ENCODE results near the gene PRF1.
"Not testable (repeated sequence)": the region's sequence is repeated elsewhere in the genome, so short reads cannot be mapped to it uniquely, and the experiment has no call there.

Gene PRF1

DNA sequence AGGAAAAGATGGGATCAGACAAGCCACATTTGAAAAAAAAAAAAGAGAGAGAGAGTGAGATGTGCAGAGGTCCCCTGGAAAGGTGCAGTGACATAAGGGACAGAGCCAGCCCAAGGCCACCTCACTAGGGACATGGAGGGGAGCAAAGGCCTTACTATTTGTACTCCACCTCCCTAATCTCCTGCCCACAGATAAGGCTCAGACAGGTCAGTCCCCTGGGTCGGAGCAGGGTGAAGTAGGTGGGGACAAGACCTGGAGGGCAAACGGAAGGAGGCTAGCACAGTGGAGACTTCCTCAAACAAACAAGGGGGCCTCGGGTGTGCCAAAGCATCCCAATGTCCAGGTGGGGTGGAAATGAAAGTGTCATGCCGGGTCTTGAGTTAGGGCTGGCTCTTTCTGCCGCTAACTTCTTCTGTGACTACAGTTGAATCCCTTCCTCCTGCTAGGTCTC is 7.0 kb downstream of the PRF1 start:
- in situ Hi-C loops (cut with MboI; ENCODE audit: low sequenced_read_pairs), result no loop called here

- in situ Hi-C loops (cut with MboI; ENCODE audit: low sequenced_read_pairs), result no loop called here
These were observed 8.4 kb downstream of the PRF1 start for GRCh38 chr10:70594161-70594560.

GRCh38 chr10:70593513-70593890 is 9.0 kb downstream of the PRF1 start:
- in situ Hi-C loops (cut with MboI; ENCODE audit: low sequenced_read_pairs), result no loop called here

GRCh38 chr10:70592746-70593512 is 9.6 kb downstream of the PRF1 start:
- in situ Hi-C loops (cut with MboI; ENCODE audit: low sequenced_read_pairs), result no loop called here

- in situ Hi-C loops (cut with MboI; ENCODE audit: low sequenced_read_pairs), result no loop called here
These were observed 10.3 kb downstream of the PRF1 start for GRCh38 chr10:70592186-70592735.

GRCh38 chr10:70590655-70591416 is 11.7 kb downstream of the PRF1 start:
- in situ Hi-C loops (cut with MboI; ENCODE audit: low sequenced_read_pairs), result no loop called here

DNA sequence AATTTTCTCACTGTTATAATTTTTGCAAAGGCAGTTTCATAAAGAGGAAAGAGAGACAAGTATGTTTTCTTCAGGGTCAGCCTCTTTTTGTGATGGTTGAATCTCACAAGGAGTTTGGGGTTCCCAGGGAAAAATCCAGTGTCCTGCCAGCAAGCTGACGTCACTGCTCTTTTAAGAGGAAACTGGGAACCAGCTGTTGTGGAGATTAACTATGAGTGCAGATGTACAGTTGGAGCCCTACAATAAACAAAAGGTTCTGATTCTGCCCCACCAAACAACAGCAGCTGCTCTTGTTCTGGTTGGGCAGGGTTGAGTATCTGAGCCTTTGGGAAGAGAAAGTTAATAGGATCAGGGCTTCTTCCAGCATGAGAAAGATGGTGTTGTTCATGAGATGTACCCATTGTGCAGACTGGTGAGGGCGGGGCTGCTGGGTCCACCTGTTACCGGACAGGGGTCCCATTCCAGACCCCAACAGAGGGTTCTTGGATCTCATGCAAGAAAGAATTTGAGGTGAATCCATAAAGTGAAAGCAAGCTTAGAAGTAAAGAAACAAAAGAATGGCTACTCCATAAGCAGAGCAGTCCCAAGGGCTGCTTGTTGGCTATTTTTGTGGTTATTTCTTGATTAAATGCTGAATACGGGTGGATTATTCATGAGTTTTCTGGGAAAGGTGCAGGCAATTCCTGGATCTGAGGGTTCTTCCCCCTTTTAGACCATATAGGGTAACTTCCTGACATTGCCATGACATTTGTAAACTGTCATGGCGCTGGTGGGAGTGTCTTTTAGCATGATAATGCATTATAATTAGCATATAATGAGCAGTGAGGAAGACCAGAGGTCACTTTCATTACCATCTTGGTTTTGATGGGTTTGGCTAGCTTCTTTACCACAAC is 12.5 kb downstream of the PRF1 start:
- in situ Hi-C loops (cut with MboI; ENCODE audit: low sequenced_read_pairs), result no loop called here

GRCh38 chr10:70588859-70589570 is 13.5 kb downstream of the PRF1 start:
- in situ Hi-C loops (cut with MboI; ENCODE audit: low sequenced_read_pairs), result no loop called here

DNA sequence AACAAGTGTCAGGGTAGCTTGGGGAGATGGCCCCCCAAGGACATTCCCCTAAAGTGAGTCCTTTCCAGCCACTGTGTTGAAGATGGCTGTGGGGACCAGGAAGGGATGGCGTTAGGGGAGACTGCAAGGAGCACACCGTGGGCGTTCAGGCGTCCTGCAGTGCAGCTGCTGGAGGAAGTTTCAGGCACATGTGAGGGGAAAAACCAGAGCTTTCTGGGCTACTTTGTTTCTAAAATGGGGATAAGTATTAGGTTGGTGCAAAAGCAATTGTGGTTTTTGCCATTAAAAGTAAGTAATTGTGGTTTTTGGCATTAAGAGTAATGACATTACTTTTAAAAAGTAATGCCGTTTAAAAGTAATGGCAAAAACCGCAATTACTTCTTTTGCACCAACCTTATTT is 14.3 kb downstream of the PRF1 start:
- in situ Hi-C loops (cut with MboI; ENCODE audit: low sequenced_read_pairs), result no loop called here

- in situ Hi-C loops (cut with MboI; ENCODE audit: low sequenced_read_pairs), result no loop called here
These were observed 15.4 kb downstream of the PRF1 start for GRCh38 chr10:70587045-70587658.

DNA sequence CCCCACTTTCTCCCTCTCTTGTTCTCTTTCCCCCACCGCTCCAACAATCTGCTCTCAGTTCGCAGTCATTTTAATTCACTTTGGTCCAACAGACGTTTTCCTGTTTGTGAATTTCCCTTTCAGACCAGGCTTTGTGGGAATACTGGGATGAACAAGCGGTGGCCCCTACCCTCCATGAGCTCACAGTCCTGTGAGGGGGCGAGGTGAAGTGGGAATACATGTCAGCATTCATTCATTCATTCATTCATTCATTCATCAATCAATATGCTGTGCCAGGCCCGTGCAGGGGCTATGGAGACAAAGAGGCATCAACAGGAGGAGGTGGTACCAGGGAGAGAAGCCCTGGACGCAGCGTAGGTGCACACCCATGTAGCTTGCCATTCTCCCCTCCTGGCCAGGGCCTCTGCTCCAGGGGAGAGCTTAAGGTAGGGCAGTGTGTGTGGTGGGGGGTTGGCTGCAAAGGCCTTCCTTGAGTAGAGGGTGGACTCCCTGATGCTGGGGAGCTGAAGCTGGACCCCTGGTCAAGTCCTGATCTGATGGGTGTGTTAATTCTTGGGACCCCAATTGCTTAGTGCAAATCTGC is 16.1 kb downstream of the PRF1 start:
- in situ Hi-C loops (cut with MboI; ENCODE audit: low sequenced_read_pairs), result no loop called here

DNA sequence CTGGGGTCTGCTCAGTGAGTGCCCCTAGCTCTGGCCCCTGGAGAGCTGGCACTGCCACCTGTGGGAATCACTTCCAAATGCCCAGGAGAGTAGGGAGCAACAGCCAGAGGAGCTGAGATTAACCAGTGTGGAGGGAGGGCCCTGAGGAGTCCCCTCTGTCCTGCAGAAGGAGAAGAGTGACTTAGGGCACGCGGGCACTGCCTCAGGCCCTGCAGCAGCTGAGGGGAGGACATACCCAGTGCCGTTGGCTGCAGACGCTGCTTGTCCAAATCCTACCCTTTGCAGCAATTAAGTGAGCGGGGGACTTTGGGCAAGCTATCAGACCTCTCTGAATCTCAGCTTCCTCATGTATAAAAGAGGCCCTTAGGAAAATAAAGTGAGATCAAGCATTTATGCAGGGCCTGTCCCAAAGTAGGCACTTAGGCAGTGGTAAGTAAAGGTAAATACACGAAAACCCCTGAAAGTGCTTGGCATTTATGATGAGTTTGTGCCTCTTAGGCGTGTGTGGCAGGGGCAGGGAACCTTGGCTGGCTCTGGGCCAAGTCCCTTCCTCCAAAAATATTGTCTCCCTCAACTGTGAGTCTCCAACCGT is 16.9 kb downstream of the PRF1 start:
- in situ Hi-C loops (cut with MboI; ENCODE audit: low sequenced_read_pairs), result no loop called here

DNA sequence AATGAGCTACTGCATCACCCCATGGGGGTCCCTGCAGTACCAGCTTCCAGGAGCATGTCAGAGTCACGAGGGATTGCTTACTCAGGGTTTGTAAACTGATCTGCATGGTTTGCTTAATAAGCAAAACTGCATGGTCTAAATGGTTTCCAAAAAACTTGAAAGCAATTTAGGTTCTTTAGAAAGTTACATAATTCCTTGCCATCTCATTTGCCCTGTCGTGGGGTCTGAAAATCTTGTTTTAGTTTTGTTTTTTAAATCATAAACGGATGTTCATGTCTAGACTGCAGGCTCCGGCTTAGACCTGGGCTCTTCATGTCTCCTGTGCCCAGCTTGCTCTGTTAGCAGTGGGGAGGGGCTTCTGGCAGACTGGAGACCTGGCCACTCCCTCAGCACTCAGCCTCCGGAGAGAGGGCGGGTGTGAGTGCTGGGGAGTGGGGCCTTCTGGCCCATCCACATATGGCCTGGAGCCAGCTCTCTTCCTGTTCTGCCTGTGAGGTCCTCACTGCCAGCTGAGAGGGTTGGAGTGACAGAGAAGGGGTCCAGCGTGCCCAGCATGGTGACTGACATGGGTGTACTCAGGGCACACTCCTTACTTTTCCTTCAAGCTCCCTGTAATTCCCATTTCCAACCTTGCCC is 17.5 kb downstream of the PRF1 start:
- in situ Hi-C loops (cut with MboI; ENCODE audit: low sequenced_read_pairs), result no loop called here

DNA sequence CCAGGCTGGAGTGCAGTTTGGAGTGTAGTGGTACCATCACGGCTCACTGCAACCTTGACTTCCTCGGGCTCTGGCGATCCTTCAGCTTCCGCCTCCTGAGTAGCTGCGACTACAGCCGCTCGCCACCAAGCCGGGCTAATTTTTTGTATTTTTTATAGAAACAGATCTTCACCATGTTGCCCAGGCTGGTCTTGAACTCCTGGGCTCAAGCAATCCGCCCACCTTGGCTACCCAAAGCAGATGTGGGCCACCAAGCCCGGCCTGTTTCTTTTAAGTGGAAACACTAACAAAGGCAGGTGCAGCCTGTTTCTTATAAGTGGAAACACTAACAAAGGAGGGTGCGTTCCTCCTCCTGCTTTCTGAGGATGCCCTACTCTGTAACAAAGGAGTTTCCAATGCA is 18.2 kb downstream of the PRF1 start:
- in situ Hi-C loops (cut with MboI; ENCODE audit: low sequenced_read_pairs), result no loop called here

DNA sequence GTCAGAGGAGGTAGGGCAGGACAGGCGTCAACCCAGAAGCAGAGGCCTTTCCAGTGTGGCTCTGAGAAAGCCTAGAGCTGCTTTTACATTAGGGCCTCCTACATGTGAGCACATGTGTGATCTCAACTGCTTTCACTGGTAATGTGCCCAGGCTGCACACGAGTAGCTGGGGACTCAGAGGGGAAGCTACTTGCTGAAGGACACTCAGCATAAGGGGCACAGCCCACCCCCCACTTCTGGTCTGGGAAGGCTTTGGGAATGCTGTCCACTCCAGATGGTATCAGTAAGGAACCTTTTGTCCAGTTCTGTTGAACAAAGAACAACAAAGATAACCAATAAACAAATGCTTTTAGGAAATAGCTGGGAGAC is 18.9 kb downstream of the PRF1 start:
- in situ Hi-C loops (cut with MboI; ENCODE audit: low sequenced_read_pairs), result no loop called here

DNA sequence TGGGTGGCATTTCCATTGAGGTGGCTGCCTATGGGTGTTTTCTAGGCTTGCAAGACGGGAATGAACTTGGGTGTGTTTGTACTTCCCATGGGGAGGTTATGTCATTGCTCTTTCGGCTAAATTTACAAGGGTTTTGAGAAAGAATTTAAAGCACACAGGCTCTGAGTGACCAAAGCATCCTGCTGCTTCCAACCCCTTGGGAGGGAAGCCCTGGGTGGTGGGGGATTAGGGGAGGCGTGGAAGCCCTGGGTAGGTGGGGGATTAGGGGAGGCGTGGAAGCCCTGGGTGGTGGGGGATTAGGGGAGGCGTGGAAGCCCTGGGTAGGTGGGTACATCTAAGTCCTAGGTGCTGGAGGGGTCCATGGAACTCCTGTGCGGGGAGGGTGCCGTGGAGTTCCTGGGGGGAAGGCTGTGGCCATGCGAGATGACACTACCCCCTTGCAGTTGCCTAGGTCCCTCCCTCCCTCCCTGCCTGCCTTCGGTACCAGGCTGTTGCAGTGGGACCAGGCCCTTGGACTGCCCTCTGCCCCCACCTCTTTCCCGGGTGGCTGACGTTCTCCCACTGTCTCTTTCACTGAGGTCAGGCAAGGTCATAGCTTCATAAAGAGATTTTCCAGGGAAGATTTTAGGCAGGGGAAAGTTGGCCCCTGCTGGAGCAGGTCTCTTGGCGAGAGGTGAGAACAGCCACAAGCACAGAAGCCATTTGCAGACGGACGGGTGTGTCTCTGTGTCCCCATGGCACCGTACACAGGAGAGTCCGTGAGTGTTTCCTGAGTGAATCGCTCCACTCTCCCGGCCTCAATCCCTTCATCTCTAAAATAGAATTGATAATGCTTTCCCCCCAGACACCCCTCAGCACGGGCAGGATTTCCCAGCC is 19.5 kb downstream of the PRF1 start:
- in situ Hi-C loops (cut with MboI; ENCODE audit: low sequenced_read_pairs), result no loop called here

DNA sequence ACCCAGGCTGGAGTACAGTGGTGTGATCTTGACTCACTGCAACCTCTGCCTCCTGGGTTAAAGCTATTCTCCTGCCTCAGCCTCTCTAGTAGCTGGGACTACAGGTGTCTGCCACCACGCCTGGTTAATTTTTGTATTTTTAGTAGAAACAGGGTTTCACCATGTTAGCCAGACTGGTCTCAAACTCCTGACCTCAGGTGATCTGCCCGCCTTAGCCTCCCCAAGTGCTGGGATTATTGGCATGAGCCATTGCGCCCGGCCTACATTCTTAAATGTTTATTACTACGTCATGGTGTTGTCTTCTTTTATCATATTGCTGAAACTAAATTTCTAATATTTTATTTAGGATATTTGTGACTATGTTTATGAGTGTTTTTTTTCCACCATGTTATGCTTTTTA is 21.4 kb downstream of the PRF1 start:
- in situ Hi-C loops (cut with MboI; ENCODE audit: low sequenced_read_pairs), result not testable (repeated sequence)
